ENCODE measurements around the gene LCN1.
"Not testable (repeated sequence)": the region's sequence is repeated elsewhere in the genome, so short reads cannot be mapped to it uniquely, and the experiment has no call there.

LCN1 gene

DNA sequence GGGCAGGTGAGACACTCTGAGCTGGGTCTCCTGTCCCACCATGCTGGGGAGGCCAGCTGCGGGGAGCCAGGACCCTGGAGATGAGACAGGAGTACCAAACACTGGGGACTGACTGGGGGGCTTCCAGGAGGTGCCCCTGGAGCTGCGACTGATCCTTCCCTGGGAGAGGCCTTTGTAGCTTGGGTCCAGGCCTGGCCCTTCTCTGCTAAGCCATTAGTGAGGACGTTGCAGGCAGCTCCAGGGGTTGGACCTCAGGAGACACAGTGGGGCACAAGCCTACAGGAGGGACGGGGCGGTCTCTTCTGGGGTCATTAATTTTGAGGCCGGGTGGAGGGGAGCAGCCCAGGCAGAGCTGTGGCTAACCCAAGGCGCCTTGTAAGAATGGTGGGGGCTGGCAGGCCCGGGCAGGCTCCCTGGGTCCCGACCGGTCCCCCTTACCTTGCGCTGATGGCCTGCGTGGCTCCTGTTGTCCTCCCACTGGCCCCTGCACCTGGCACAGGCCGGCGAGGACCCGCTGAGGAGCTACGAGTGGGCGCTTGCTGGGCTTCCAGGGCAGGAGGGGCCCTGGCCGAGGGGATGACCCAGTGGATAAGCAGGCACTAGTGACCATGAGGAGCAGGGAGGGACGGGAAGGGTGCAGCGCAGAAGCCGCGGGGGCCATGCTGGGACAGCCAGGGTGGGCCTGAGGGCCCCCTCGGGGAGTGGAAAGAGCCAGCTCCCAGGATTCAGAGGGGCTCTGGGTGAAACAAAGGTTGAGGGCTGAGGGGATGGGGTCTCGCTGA, 15.6 kb upstream of the LCN1 start:
- no peak for DNase-seq

DNA sequence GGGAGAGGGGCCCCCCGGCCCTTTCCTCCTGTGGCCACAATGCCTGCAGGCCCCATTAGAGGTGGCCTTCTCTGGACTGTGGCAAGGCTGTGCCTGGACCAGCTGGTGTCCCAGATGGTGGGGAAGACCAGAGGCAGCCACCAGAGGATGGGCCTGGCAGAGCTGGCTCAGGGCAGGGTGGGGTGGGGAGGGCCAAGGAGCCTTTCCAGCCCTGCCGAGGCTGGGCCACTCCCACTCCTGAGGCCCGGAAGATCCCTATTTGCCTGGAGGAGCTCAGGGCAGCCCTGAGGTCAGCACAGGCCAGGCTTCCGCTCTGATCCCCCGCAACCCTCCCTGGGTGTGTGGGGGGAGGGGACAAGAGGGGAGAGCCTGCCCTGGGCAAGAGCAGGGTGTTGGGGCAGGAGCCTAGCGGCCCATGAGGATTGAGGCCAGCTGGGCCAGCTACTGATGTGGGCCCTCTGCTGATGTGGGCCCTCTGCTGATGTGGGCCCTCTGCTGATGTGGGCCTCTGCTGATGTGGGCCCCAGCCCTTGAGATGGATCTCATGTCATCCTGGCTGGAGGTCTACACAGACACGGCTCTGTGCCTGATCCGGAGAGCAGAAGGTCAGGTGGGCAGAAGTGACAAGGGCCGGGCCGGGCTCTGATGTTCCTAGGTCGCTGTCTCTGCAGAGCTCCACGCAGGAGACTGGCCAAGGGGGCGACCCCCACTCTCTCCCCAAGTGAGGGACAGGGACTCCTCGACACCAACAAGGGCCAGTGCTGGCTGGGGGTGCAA, 14.7 kb upstream of the LCN1 start:
- DNase-seq, result no peak

DNA sequence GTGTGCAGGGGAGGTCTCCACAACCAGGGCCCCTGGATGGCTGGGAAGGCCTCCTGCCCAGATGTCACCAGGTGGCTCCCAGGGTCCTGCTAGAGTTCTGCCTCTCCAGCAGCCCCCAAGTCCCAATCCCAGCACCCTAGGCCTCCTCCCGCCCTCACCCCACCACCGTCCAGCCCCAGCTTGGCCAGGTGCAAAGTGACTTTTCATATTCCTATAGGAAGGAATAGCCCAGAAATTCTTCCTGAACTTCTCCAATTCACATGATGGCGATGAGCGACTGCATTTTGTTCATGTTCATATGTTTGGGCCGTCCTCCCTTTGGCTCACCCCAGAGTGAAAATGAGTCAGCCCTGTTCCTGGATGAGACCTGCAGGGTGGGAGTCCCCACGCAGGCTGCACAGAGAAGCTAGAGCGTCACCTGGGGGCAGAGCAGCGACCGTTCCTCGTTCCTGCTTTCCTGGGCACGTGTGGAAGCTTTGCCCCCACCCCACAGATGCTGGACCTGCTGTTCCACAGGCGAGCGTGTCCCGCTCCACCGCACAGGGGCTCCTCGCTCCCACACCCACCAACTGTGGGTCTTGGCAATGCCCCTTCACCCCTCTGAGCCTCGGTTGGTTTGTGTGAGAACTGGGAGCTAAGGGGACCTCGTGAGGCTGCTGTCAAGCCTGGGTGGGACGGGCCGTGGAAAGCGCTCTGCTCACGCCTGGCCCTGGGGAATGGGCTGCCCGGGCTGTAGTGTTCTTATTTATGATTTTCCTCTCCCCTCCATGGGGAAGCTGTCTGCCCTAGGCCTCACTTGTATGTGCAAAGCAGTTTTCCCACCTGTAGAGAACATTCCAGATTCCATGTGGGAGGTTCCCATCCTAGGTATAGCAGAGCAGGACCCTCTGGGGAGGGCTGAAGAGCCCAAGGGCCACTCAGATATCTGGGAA, 13.9 kb upstream of the LCN1 start:
- no peak for DNase-seq

DNA sequence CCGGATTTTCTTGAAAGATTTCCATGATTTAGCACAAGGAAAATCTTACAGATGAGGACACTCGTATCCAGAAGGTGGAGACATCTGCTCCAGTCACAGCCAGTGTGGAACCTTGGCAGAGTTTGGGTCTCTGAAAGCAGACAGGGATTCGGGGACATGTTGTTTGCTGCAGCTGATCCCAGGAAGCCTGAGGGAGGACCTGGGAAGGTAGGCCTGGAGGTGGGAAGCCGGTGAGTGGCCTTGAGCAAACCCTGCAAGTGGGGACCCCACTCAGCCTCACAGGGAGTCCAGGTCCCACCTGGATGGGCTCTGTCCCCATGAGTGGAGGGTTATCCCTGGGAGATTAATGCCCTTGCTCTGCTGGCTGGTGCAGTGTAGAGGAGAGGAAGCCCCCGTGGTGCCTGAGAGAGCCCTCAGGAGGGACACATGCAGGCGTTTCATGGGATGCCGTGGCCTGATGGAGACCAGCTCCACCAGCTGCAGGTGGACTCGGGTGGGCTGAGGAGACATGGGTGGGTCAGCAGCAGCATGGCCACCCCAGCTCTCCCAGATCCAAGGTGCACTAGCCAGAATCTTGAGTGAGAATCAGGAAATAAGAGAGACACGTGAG, 12.9 kb upstream of the LCN1 start:
- no peak for DNase-seq

DNA sequence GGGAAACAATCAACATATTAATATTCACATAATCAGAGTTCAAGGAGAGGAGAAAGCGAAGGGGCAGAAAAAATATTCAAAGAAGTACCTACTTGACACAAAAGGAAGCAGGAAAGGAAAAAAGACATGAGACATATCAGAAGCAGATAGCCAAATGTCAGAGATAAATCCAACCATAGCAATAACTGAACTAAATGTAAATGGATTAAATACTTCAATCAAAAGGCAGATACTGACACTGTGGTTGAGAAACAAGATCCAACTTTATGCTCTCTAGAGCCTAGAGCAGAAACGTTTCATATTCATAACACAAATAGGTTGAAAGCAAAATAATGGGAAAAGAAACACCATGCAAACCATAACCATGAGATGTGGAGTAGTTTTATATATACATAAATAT, 11.8 kb upstream of the LCN1 start:
- DNase-seq, result no peak

DNA sequence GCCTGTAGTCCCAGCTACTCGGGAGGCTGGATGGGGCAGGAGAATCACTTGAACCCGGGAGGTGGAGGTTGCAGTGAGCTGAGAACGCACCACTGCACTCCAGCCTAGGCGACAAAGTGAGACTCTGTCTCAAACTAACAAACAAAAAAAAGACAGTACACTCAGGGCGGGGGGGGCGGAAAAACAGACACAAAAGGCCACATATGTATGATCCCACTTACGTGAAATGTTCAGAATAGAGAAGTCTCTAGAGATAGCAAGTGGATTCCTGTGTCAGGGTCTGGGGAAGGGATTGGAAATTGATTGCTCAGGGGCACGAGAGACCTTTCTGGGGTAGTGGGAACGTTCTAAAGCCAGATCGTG, 9.0 kb upstream of the LCN1 start:
- no peak for DNase-seq

DNA sequence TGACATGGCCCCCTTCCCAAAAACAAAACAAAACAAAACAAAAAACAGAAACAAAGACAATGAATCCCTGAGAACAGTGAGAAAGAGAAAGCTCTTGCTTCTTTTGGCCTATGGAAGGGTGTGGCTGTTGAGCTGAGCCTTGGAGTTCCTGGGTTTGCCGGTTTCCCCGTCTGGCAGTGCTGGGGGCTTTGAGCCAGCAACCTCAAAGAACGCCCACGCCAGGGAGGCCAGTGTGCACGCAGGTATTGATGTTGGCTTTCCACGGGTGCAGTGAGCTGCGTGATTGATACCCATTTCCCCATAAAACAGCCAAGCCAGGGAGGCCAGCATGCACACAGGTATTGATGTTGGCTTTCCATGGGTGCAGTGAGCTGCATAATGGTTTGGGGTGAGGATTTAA, 8.3 kb upstream of the LCN1 start:
- no peak for DNase-seq

DNA sequence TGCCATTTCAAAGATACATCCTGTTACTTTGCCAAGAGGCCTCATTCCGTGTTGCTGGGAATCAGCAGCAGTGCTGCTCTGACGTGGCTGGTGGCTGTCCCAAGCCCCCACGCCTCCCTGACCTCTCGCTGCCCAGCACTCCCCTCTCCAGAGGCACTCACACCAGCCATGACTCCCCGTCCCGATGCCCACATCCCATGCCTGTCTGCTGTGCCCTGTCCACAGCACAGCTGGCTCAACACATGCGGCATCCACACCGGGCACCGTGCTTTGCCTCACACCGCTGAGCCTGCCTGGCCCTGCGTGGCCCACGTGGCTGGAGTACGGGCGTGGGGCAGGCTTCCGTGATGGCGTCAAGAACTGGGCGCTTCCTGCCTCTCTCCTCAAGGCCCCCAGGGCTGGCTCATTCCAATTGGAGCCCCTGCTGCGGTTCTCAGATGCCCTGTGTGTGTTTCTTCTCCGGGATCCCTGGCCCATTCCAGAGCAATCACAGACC, 7.8 kb upstream of the LCN1 start:
- no peak for DNase-seq

DNA sequence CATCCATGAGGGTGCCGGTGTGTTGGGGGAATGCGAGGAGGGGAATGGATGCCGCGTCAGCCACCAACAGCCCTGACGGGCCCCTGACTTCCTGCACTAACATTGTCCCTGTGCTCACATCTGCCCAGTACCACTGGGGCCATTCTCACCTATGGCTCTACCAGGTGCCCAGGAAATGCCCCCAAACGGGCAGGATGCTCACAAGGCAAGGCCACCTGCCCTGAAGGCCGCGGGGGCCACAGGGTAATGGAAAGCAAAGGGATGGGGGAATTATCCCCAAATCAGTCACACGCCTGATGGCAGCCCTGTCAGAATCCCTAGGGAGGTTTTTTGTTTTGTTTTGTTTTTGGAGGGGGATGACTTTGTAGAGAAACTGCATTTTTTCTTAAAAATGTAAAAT, 7.3 kb upstream of the LCN1 start:
- not testable (repeated sequence) for DNase-seq

DNA sequence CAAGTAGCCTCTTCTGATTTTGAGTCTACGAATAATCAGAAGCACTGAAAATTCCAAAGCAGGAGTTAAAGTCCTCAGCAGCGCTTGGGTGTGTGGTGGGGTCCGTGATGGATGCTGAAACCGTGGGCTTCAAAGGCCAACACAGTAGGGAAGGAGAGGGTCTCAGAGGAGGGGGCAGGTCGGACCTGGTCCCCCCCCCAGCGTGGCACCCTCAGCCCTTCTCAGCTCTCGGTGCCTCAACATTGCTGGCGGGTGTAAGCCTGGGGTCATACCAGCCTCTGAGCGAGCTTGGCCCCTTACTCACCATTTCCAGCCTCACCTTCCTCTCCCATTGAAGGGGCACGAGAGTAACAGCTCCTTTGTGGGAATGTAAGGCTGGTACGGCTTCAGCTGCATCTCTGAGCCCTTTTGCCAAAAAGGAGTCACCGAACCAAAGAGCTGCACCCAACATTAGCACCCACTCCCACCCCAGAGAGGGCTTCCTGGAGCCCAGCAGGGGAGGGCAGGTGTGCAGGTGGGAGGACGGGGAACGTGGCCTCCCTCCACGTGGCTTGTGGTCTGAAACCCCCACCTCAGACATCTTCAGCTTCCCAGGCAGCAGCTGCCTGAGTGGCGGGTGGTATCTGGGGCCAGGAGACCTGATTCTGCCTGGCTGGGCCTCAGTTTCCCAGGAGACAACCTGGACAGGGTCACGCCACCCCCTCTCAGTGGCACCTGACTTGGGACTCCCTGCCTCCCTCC, 6.7 kb upstream of the LCN1 start:
- no peak for DNase-seq

DNA sequence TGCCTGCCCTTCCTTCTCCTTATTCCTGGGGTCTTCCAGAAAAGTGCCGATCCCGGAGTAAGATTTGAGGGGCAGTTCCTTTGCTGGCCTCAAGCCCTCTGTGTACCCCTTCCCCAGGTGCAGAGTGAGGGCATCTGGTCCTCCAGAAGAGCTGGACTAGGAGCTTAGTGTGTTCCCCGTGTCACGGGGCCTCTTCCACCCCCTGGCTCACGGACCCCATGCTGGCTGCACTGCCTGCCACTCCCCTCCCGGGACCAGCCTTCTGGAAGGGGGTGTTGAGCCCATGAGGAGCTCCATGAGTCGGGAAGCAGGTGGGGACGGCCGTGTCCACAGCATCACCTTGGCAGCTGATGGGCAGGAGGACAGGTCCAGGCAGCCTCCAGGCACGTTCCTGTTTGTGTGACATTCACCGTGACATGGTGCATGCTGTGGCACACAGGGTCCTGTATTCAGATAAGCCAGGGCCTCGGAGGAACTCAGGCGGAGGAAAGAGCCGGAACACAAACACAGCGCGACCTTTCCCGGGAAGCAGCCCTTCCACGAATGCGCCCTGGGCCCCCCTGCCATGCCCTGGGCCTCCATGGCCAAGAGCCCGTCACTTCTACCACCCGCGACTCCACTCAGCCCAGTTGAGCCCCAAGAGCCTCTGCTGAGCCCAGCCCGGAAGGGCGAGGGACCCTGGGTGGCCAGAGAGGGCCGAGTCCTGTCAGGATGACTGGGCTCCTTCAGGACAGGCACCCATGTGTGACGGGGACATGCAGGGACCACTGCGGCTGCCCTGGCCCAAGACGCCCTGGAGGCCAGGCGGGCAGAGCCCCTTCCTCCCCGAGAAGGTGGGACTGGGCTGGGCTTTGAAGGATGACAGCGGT, 5.9 kb upstream of the LCN1 start:
- no peak for DNase-seq

DNA sequence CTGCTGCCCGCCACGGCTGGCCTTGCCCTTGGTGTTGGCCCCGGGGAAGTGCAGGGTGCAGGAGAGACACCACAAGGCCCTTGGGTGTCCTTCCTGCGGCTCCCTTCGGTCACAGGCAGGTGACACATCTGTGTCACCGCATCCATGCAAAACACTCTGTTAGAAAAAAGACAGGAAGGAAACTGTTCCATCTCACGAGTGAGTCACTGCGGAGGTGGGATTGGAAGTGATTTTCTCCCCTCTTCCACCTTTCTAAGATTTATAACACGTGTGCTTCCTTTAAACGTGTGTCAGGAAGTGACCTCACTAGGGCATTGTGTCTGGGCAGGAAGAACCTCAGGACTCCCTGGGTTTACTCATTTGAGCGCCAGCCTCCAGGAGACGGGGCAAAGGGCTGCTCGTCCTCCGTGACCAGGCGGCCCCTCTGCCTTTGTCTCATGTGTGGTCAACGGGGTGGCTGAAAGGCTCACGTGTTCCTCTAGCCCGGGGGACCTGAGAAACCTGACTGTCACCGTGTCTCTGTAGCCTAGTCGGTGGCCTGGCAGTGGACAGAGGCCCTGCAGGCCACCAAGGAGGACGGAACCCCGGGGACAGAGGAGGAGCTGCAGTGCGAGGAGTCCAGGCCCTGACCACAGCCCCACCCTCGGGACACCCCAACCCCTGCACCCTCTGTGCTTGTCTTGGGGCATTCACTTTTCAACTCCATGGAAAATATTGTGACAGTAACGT, 4.9 kb upstream of the LCN1 start:
- DNase-seq, result no peak

DNA sequence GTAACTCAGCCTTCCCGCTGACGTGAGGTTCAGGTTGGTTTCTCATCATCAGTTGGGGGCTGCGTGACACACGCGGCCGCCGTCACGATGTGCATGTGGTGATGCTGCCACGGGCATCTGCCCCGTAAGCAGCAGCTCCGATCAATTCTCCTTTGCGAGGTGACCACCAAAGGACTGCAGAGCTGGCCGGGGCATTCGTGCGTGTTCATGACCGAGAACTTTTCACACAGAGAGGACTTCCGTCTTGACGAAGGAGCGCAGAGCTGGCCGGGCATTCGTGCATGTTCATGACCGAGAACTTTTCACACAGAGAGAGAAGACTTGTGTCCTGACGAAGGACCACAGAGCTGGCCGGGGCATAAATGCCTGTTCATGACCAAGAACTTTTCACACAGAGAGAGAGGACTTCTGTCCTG, 3.8 kb upstream of the LCN1 start:
- no peak for DNase-seq

DNA sequence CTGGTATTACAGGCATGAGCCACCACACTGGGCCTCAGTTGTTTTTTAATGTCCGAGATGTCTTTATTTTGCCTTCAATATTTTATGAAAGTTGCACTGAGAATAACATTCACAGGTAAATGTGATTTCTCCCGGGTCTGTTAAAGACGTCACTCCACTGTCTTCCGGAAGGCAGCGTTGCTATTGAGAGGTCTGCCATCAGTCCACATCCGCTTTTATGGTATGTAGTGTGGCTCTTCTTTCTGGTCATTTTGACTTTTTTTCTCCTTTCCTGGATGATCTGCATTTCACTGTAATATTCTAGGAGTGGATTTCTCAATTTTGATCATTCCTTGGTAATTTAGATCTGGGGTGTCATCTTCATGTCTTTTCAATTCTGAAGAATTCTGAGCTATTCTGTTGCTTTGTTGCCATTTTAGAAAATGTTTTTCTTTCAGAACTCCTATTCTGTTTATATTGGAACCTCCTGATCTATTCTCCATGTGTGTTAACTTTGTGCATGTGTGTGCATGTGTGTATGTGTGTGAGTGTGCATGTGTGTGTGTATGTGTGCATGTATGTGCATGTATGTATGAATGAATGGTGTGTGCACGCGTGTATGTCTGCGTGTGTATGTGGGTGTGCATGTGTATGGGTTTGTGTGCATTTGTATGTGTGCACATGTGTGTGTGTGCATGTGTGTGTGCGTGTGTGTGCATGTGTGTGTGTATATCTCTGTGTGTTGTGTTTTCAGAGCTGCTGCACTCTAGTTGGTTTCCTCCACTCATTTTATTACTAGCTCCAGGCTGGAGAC, 1.9 kb upstream of the LCN1 start:
- no peak for DNase-seq

DNA sequence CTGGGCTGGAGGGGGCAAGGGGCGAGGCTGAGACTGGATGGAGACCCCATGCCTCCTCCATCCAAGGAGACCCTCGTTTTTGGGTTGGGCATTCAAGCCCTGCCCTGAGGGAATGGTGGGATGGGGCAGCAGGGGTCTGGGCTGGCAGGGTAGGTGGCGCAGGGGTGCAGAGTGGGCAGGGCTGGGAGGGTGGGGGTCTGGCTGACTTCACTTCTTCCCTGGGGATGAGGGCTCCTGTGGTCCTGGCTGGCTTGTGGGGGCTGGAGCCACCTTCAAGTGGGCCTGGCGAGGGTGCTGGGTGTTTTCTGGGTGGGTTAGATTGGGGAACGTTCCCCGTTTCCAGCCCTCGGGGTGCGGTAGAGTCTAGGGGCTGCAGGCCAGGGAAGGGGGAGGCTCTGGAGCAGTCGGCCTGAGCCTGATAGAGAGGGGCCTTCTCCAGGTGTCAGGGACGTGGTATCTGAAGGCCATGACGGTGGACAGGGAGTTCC, 412 bp downstream of the LCN1 start:
- no peak for DNase-seq

DNA sequence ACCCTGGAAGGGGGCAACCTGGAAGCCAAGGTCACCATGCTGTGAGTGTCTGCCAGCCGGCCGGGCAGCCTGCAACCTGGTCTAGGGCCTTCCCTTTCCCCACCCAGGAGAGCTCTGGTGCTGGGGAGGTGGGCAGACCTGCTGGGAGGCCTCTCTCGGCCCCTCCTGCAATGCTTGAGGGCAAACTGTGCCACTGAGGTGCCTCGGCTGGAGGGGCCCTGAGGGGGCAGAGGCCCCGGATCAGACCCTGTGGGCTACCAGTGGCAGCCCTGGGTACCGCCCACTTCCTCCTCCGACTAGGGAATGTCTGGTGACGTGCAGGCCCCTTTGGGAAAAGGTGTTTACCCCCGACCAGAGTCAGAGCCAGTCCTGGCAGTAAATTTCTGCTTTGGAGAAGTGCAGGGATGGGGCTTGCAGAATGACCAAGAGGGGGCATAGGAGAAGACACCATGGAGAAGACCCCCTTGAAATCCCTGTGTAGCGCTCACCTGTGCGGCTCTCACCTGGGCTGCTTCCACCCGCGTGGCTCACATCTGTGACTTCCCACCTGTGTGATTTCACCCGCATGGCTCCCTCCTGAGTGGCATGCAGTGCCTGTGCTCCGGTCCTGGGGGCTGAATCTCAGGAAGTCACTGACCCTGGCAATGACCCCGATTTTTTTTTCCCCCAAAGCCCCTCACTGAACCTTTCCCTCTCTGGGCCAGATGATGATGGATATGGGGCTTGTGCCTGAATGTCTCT, 1.1 kb downstream of the LCN1 start:
- no peak for DNase-seq

DNA sequence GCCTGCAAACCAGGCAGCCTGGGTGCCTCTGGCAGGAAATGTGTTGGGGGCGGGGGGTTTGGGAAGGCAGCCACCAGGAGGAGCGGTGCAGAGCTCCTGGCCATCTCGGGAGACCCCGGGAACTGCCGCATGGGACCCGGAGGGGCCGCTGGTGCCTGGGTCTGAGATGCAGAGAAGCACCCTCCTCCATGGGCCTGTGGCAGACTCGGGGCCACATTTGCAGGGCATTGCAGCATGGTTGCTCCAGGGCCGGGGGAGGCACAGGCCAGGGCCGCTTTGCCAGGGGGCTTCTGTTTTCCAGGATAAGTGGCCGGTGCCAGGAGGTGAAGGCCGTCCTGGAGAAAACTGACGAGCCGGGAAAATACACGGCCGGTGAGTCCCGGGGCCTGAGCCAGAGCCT, 1.7 kb downstream of the LCN1 start:
- no peak for DNase-seq

DNA sequence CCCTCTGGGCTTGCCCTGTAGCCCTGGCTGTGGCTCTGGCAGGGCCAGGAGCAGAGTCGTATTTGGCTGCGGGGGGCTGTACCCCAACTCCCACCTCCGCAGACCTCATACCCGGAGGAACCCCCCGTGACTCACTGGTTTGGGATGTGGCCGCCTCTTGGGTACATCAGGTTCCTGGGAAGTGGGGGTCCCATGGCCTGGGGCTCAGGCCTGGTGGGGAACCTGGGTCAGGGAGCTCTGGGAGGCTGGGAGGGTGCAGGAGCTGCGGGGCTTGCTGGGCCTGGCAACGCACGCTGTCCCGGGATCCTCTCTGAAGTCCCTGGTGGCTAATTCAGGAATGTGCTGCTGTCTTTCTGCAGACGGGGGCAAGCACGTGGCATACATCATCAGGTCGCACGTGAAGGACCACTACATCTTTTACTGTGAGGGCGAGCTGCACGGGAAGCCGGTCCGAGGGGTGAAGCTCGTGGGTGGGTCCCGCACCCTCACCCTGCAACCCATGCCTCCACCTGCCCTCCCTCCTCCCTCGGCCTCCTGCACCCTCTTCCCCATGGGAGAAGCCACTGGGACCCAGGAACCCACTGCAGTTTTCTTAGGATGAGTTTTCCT, 2.4 kb downstream of the LCN1 start:
- no peak for DNase-seq
